ENCODE results near the gene FILIP1. TPM values are rescaled to one million over a fixed set of nuclear protein-coding genes. Genes with fewer than 3 reads are reported as not detected.
A peak's percentile ranks its signal among the peaks of the same experiment; 100 is the strongest.

Gene FILIP1
- total and polyA plus RNA-seq, 5 experiments from 2014 or later, result 0.02 to 0.11 (median 0.02) TPM; not detected in 2

DNA sequence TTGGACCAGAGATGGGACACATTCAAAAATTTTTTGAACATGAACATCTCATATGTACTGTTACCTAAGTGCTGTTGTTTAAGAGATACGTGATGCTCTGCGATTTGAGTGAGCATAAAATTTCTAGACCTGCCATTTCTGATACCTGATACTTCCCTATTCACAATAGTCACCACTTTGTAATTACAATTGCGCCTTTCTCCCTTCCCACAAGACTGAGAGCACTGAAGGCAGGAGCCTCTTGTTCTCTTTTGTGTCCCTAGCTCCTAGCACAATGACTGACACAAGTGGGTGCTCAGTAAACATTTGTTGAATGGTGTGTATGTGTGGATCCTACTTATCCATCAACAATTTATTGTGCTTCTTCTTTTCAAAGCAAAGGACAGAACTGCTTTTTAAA is 116.2 kb downstream of the FILIP1 start:
- no peaks in the 10 kb centered on the region for H3K4me1 Mint-ChIP-seq
- POLR2A ChIA-PET, result no interaction called here

DNA sequence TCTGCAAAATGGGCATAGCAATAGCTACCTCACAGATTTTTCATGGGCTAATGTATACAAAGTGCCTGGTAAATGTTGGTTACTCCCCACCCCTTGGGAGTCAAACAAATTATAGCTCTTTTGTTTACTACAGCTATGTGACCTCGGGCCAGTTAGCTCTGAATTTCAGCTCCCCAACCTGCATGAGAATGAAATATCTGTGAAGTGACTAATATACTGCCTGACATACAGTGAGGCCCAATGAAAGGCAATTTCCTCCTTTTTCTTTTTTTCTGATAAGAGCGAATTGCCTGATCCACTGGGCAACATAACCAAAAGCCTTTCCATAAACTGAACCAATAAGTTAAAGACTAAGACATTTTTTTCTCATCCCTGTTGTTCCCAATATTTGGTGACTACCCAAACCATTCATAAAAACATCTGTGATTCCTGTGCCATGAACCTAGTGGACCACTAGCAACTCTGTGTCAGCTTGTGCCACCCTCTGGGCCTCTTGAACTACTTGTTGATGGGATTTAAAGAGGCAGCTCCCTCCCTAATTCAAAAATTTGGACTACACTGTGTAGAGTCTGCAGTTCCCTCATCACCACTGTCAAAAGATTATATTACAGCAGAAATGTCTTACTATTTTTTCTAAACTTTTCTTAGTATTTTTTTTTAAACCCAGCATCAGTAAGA is 117.1 kb downstream of the FILIP1 start:
- no peak for ATAC-seq
- no peaks in the 10 kb centered on the region for H3K4me1 Mint-ChIP-seq
- no peak overlapping the region for H3K4me3 Mint-ChIP-seq
- H3K36me3 Mint-ChIP-seq, result peaks cover 0 to 2% (median 0%) of the 10 kb centered on the region in 3 donors
- DNase-seq, result no peak
- H3K9me3 Mint-ChIP-seq, result peaks cover 0 to 14% (median 3%) of the 10 kb centered on the region in 9 donors
- no peak overlapping the region for H3K27ac Mint-ChIP-seq
- peaks cover 2 to 12% (median 5%) of the 10 kb centered on the region in 5 donors for H3K27me3 Mint-ChIP-seq
- POLR2A ChIA-PET, result no interaction called here

More for the DNA sequence above, 116.2 kb downstream of the FILIP1 start:
- Mint-ChIP-seq H3K27ac (no peak overlapping the region), H3K36me3 (peaks cover 0 to under 1% (median 0%) of the 10 kb centered on the region in 3 donors), H3K9me3 (peaks cover 0 to 9% (median 2%) of the 10 kb centered on the region in 9 donors), H3K4me3 (no peak overlapping the region), H3K27me3 (peaks cover 2 to 10% (median 4%) of the 10 kb centered on the region in 5 donors)
- DNase-seq (no peak), ATAC-seq (no peak)

DNA sequence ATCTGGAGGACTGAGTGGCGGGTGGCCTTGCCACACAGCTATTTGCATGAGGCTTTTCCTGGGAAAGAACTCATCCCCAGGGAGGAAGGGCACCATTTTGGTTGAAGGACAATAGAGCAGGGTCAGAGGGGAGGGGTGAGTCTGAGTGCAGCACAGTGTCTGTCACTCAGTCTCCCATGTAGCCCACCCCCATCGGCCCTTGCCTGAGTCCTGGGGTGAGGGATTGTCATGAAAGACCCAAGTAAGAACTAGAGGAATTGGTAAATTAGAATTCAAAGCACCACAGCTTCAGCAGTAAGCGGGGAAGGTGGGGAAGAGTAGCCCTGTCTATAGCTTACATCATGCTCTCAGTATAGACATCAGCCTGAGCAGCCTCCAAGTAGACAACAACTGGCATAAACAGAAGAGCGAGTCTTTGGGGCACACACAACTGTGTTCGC is 118.6 kb downstream of the FILIP1 start:
- POLR2A ChIA-PET, result no interaction called here
- H3K4me1 Mint-ChIP-seq, result no peaks in the 10 kb centered on the region
- H3K27ac Mint-ChIP-seq, result peak overlapping the region in 1 of 10 donors; percentile 30
- peaks cover 0 to 2% (median 0%) of the 10 kb centered on the region in 3 donors for H3K36me3 Mint-ChIP-seq
- peaks cover 2 to 12% (median 7%) of the 10 kb centered on the region in 5 donors for H3K27me3 Mint-ChIP-seq
- ATAC-seq (no peak), DNase-seq (no peak)
- no peak overlapping the region for H3K4me3 Mint-ChIP-seq
- H3K9me3 Mint-ChIP-seq, result peaks cover 0 to 14% (median 3%) of the 10 kb centered on the region in 9 donors

DNA sequence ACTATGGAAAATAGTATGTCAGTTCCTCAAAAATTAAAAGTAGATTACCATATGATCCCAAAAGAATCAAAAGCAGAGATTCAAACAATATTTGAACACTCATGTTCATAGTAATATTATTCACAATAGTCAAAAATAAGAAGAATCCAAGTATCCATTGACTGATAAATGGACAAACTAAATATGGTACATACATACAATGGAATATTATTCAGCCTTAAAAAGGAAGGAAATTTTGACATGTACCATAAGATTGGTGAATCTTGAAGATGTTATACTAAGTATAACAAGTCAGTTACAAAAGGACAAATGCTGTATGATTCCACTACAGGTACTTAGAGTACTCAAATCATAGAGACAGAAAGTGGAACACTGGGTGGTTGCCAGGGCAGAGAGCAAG is 120.7 kb downstream of the FILIP1 start:
- ATAC-seq (no peak), DNase-seq (no peak)
- Mint-ChIP-seq H3K36me3 (peaks cover 0 to 2% (median 0%) of the 10 kb centered on the region in 3 donors), H3K9me3 (peaks cover 0 to 14% (median 3%) of the 10 kb centered on the region in 9 donors), H3K4me1 (no peaks in the 10 kb centered on the region), H3K4me3 (no peak overlapping the region), H3K27ac (no peak overlapping the region), H3K27me3 (peaks cover 2 to 12% (median 8%) of the 10 kb centered on the region in 5 donors)
- POLR2A ChIA-PET, result no interaction called here

DNA sequence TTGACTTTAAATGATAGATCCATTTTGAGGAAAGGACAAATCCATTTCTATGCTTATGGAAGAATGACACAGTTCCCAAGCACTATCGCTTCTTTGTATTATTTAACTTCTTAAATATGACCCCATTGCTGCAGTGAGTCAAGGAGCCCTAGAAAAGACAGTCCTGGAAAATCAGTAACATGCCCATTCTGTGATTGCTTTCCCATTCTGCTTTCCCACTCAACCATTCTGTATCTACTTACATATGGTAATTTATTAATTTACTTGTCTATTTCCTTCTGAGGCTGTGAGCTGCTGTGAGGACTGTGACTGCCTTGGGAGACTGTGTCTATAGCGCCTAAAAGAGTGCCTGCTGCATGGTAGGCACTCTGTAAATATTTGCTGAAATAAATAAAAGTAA is 123.6 kb downstream of the FILIP1 start:
- Mint-ChIP-seq H3K27me3 (peaks cover 0 to 11% (median 8%) of the 10 kb centered on the region in 5 donors), H3K4me3 (no peak overlapping the region), H3K36me3 (peaks cover 0 to 2% (median 0%) of the 10 kb centered on the region in 3 donors), H3K27ac (no peak overlapping the region), H3K4me1 (no peaks in the 10 kb centered on the region), H3K9me3 (peaks cover 0 to 14% (median 3%) of the 10 kb centered on the region in 9 donors)
- POLR2A ChIA-PET, result no interaction called here
- DNase-seq (no peak), ATAC-seq (no peak)

DNA sequence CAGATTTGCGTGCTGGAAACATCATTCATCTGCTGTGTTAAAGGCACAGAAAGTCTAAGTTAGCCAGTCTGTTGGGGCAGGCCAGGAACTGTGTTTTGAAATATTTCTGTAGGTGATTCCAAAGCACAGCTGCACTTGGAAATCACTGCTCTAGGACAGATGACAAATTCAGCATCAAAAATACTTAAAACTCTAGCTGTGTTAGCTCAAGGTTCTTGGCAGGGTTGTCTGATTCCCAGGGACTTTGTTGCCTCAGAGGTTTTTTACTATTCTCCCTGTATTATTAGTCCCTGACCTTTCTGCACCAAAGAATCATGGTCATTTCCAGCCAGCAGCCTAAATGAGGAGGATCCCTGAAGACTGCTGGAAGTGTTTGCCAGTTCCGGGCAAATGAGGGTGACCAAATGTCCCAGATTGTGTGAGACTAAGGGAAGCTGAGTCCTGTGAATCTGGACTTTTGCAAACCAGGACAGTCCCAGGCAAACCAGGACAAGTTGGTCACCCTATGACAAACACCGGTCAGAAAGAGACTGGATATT is 124.7 kb downstream of the FILIP1 start:
- H3K9me3 Mint-ChIP-seq, result peaks cover 0 to 14% (median 3%) of the 10 kb centered on the region in 9 donors
- POLR2A ChIA-PET, result no interaction called here
- H3K36me3 Mint-ChIP-seq, result peaks cover 0 to 2% (median 0%) of the 10 kb centered on the region in 3 donors
- DNase-seq, result no peak
- H3K27ac Mint-ChIP-seq, result no peak overlapping the region
- H3K4me1 Mint-ChIP-seq, result no peaks in the 10 kb centered on the region
- no peak overlapping the region for H3K4me3 Mint-ChIP-seq
- ATAC-seq, result no peak
- H3K27me3 Mint-ChIP-seq, result peaks cover 0 to 8% (median 7%) of the 10 kb centered on the region in 5 donors

DNA sequence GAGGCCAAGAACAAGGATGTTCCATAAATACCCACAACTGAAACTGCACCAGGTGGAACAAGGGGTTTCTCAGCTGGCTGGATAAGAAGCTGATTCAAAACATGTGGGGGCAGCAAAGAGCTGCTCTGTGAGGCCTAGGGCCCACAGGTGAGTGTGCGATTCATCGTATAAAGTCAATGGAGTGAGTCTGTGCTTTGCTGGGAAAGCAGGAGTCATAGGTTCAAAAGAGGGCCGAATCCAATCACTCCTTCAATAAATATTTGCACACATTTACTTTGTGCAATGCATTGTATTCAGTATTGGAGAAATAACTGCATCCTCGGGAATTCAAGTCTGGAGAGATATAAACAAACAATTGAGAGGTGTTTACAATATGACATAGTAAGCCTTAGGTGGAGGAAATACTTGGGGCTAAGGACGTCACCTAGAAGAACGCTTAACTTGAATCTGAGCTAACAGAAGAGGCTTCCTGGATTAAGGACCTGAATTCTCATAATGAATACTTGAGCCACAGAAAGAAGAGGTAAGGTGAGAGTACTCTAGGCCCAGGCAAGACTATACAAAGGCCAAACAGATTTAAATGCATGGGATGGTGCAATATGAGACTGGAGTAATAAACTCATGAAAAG is 125.3 kb downstream of the FILIP1 start:
- ATAC-seq, result no peak
- Mint-ChIP-seq H3K9me3 (peaks cover 0 to 14% (median 3%) of the 10 kb centered on the region in 9 donors), H3K4me3 (no peak overlapping the region), H3K36me3 (peaks cover 0 to 2% (median 0%) of the 10 kb centered on the region in 3 donors), H3K27ac (no peak overlapping the region), H3K27me3 (peaks cover 0 to 8% (median 7%) of the 10 kb centered on the region in 5 donors), H3K4me1 (no peaks in the 10 kb centered on the region)
- DNase-seq, result no peak
- POLR2A ChIA-PET, result no interaction called here

DNA sequence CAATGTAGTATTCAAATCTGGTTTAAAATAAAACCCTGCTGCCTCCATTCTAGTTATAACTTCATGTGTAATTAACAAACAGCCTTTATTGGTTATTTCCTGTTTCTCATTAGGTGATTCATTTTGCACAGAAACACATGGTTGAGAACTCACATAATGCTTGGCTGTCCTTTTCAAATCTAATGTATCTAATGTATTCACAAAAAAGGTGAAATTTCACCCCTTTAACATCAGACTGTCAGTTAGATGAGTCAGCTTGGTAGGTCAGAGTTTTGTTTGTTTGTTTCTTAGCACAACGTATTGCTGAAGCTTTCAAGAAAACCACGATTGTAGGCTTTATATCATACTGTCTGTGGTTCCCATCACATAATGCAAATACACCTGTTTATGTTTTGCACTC is 130.3 kb downstream of the FILIP1 start:
- Mint-ChIP-seq H3K36me3 (peaks cover 0 to 1% (median 0%) of the 10 kb centered on the region in 3 donors), H3K27ac (no peak overlapping the region), H3K4me1 (no peaks in the 10 kb centered on the region), H3K27me3 (peaks cover 0 to 6% (median 3%) of the 10 kb centered on the region in 5 donors), H3K4me3 (no peak overlapping the region), H3K9me3 (no peaks in the 10 kb centered on the region)
- DNase-seq (no peak), ATAC-seq (no peak)
- POLR2A ChIA-PET, result no interaction called here

DNA sequence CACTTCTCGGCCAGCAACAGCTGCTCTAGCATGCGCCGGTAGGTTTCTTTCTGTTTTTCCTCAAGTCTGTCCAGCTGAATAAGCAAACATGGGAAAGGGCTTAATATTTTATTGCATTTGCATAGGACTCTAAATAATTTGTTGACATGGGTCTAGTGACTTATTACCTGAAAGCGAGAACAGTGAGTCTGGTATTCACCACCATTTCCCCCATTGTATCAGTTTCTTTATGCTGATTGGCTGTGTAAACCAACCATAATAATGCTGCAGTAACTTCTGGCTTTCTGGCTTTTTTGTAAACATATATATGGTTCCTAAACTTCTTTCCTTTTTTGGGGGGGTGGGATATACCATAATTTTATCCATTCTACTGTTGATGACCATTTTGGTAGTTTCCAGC is 140.0 kb downstream of the FILIP1 start:
- no peak for DNase-seq
- Mint-ChIP-seq H3K27me3 (peaks cover 17 to 34% (median 22%) of the 10 kb centered on the region in 5 donors), H3K27ac (no peak overlapping the region), H3K4me3 (no peak overlapping the region), H3K9me3 (no peaks in the 10 kb centered on the region), H3K36me3 (peaks cover 0 to 5% (median 0%) of the 10 kb centered on the region in 3 donors), H3K4me1 (peaks cover 0 to 6% (median 3%) of the 10 kb centered on the region in 4 donors)
- ATAC-seq, result no peak
- POLR2A ChIA-PET, result no interaction called here

DNA sequence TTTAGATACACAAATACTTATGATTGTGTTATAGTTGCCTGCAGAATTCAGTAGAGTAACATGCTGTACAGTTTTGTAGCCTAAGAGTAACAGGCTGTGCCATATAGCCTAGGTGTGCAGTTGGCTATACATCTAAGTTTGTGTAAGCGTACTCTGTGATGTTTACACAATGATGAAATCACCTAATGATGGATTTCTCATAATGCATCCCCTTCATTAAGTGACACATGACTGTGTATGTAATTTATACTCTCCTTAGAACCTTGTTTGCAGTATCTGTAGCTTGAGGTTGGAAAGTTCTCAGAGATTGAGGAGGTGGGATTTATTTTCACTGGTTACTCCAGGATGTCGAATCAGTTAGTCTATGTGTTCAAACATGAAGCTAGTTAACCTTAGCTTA is 142.0 kb downstream of the FILIP1 start:
- no peak overlapping the region for H3K4me3 Mint-ChIP-seq
- H3K9me3 Mint-ChIP-seq, result no peaks in the 10 kb centered on the region
- H3K27me3 Mint-ChIP-seq, result peaks cover 17 to 35% (median 24%) of the 10 kb centered on the region in 5 donors
- no peak for ATAC-seq
- H3K36me3 Mint-ChIP-seq, result no peaks in the 10 kb centered on the region
- POLR2A ChIA-PET, result no interaction called here
- no peak overlapping the region for H3K27ac Mint-ChIP-seq
- peaks cover 0 to 6% (median 3%) of the 10 kb centered on the region in 4 donors for H3K4me1 Mint-ChIP-seq
- no peak for DNase-seq

DNA sequence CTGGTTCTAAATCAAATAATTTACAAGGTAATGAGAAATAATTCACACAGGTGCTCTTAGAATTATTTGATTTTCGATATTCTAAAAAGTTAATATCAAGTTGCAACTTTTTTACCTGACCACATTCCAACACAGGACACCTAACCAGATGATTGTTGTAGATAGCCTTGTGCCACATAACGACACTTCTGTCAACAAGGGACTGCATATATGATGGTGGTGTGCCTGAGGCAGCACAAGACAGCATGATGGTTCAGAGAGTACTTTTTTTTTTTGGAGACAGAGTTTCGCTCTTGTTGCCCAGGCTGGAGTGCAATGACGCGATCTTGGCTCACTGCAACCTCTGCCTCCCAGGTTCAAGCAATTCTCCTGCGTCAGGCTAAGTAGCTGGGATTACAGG is 142.8 kb downstream of the FILIP1 start:
- H3K36me3 Mint-ChIP-seq, result no peaks in the 10 kb centered on the region
- POLR2A ChIA-PET, result no interaction called here
- H3K9me3 Mint-ChIP-seq, result no peaks in the 10 kb centered on the region
- no peak overlapping the region for H3K27ac Mint-ChIP-seq
- no peak overlapping the region for H3K4me3 Mint-ChIP-seq
- peaks cover 15 to 34% (median 21%) of the 10 kb centered on the region in 5 donors for H3K27me3 Mint-ChIP-seq
- peaks cover 0 to 6% (median 3%) of the 10 kb centered on the region in 4 donors for H3K4me1 Mint-ChIP-seq
- no peak for DNase-seq
- no peak for ATAC-seq

DNA sequence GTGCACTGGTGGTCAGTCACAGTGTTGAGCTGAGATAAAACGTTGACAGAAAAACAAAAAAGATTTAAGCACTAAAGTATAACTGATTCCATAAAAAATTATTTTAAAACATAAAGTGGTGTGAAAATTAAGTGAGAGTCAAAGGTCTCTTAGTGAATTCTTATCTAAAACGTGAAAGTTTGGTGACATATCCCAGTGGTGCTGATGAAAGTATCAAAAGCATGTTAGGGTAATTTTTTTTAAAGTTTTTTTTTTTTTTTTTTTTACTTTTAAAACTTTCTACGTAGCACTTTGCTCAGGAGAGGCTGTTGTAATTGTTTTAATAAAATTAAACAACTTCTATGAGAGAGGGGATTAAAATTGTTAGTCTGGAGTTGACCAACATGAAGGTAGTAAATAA is 143.4 kb downstream of the FILIP1 start:
- peaks cover 0 to 6% (median 3%) of the 10 kb centered on the region in 4 donors for H3K4me1 Mint-ChIP-seq
- peaks cover 17 to 34% (median 22%) of the 10 kb centered on the region in 5 donors for H3K27me3 Mint-ChIP-seq
- H3K27ac Mint-ChIP-seq, result no peak overlapping the region
- H3K36me3 Mint-ChIP-seq, result no peaks in the 10 kb centered on the region
- H3K4me3 Mint-ChIP-seq, result no peak overlapping the region
- POLR2A ChIA-PET, result no interaction called here
- DNase-seq, result no peak
- ATAC-seq, result no peak
- no peaks in the 10 kb centered on the region for H3K9me3 Mint-ChIP-seq

All from naive thymus-derived CD8-positive, alpha-beta T cell (primary cell).